Stimulated activated CD4-positive, alpha-beta T cell treated with anti-CD3 and anti-CD28 coated beads, Interleukin-4, amount 100 ng/mL, for 4 hours (primary cell): ENCODE results near the gene CORO7.

Source experiments
- DNase-seq, 2 experiments: peaks; one replicate each; pipeline ENCODE4 v3.0.0-alpha.2; 2020

Gene CORO7

DNA sequence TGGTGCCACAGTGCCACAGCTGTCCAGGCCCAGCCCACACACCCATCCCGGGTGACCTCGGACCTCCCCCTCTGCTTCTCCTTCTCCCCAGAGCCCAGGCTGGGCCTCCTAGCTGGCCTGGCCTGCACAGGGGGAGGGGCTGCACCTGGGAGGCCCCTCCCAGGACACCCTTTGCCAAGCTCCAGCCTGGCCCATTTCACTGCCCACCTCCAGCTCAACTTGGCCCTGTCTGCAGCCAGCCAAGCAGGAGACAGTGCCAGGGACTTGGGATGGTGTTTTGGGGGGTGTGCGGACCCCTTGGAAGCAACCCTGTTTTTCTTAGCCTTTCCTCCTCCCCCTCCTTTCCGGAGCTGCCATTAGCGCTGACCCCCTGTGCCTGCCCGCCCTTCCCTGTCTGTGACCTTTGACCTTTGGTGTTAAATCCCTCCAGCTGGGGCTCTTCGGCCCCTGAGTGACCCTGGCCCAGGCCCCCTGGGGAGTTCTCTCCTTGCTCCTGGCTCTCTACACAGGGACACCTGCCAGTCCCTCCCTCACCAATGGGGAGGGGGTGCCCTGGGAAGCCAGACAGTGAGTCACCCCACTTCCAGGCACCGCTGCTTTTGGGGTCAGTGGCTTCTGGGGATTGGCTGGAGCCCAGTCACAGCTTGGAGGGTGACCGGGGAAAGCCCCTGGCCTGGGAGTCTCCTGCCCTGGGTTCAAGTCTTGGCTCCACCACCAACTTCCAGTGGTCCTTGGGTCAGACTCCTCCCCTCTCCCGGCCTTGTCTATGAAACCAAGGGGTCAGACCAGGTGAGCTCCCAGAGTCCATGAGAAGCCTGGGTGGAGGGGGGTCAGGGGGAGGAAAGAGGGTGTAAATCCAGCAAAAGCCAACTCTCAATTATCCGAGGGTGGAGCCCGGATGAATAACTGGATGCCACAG, 98.6 kb downstream of the CORO7 start:
- DNase-seq, result no peak

- no peak for DNase-seq
Measured at GRCh38 chr16:4316864-4317531, 99.4 kb downstream of the CORO7 start.

GRCh38 chr16:4316108-4316863, 100.1 kb downstream of the CORO7 start:
- DNase-seq, result no peak

DNA sequence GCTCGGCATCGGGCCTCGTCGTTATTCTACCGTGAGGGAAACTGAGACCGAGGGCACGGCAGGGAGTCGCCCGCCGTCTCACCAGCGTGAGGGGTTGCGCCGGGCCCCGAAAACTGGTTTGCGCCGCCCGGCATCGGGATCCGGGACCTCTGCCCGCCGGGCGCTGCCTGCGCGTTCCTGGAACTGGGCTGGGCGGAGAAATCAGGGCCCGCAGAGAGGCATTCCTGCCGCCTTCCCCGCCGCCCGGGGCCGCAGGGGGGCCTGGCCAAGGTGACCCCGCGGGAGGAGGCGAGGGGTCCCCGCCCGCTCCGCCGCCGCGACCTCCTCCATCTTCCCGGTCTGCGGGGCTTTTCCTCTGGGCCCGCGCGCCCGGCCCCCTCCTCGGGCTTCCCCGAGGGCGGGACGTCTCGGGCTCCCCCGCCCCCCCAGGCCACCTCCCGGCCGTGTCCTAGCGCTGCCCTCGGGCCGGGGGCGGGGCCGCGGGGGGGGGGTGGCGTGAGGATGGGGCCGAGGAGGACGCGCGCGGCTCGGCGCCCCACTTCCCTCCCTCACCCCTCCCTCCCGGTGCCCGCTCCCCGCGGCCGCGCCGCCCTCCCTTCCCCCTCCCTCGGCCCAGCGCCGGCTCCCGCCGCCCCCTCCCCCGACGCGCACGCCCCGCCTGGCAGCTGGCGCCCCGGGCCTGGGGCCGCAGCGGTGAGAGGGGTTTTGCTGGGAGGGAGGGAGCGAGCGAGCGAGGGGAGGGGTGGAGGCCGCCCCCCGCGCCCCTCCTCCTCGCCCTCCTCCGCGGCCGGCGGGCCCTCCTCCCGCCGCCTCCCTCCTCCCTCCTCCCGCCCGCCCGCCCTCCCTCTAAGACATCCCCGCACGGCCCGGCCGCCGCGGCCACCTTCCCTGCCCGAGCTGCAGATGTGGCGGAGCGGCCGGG, 100.9 kb downstream of the CORO7 start, which contains the start of gene GLIS2:
Gene GLIS2 (plus strand): TSS at position 882 of the 922 bp plus-strand sequence. CDS start 16,214 bp downstream, outside the sequence.
- DNase-seq, result peak in 1 of 2 experiments; percentile 15

- peak in 1 of 2 experiments; percentile 19 for DNase-seq
Measured at GRCh38 chr16:4314532-4315185, 101.7 kb downstream of the CORO7 start.

GRCh38 chr16:4313563-4314531, 102.5 kb downstream of the CORO7 start:
- DNase-seq, result no peak

- DNase-seq, result peak; percentile 49 to 53
Measured at GRCh38 chr16:4309833-4310266, 106.5 kb downstream of the CORO7 start.

DNA sequence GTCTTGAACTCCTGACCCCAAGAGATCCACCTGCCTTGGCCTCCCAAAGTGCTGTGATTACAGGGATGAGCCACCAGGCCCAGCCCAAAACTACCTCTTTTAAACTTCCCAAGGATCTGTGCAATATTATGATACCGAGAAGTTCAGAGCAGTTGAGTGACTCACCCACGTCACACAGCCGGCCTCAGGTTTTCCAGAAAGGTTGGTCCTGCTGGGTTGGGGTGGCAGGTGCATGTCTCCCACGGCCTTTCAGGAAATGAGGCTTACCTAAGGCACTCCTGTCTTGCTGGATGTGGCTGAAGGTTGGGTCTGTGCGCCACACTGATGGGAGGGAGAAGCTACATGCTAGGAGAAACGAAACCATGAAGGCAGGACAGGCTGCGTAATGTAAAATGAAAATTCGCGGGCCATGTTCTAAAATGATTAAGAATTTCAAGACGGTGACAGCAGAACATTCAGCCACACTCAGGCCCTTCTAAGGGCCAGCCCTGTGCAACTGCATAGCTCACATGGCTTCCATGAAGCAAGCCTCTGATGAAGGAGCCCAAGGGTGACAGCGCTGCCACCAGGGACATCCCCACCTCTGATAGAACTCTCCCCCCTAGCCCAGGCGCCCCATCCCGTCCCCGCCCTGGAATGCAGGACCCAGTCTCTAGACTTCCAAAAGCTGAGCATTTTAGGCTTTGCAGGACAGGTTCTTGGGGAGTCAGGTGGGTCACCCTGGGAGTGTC, 107.1 kb downstream of the CORO7 start:
- DNase-seq, result no peak

DNA sequence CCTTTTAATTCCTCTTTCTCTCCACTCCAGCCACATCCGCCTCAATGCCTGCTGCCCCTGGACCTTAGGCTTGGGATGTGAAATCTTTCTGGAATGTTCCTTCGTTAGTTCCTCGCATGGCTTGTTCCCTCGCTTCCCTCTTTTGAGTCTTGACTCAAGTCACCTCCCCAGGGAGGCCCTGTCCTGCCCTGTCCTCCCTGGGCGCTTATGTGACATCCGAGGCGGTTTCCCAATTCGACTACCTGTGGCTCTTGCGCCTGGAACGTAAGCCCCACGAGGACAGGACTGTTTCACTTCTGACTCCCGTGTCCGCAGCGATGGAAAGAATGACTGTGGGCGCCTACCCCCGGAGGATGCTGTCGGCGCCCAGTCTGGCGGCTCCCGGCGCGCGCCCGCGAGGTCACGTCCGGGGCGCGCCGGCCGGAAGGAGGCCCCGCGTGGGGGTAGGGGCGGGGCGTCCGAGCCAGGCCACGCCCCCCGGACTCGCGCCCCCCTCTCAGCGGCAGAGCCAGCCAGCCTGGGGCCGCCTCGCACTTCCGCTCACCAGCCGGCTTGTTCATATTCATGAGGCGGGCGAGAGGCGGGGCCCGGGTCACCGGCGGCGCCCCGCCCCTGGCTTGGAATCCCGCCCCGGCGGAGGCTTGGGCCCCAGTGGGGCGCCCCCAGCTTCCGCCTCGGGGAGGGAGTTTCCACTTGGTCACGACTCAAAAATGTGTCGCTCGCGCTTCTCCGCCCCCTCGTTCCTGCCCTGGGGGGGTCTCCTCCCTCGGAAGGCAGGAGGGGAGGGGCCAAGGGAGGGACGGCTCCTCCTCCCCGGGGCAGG, 109.0 kb downstream of the CORO7 start:
- DNase-seq, result peak; percentile 95 to 97

GRCh38 chr16:4306470-4307214, 109.8 kb downstream of the CORO7 start:
- DNase-seq, result peak in 1 of 2 experiments; percentile 42
